ENCODE measurements around the gene KRTAP5-4.

KRTAP5-4 gene

DNA sequence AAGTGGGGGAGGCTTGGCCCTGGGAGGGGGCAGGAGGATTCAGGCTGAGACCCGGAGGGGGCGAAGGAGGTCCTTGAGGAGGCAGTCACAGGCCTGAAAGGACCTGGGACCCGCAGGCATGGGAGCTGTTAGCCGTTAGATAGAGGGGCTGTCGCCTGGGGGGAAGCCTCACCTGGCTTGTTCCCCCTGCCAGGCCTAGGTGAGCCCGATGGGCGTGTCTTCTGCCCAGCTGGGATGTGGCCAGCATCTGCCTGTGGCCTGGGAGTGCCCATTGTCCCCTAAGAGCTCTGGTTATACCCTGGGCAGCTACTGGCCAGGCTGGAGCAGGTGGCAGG lies 48.1 kb downstream of the KRTAP5-4 start:
- H3K18ac ChIP-seq (ENCODE audit: low read depth in 1 of 2, low read length in 2 of 2) = no peak overlapping the region
- no peak overlapping the region for H2BK12ac ChIP-seq (ENCODE audit: low read length in 2 of 2)
- peaks cover 8% of the 10 kb centered on the region for H3K79me1 ChIP-seq (replicated peaks; ENCODE audit: low read length, poor library complexity, severe bottlenecking)
- no peak overlapping the region for H2AFZ ChIP-seq (ENCODE audit: low read depth, low read length)
- peak overlapping the region; percentile 84 for H3K4me2 ChIP-seq (ENCODE audit: low read length, poor library complexity, severe bottlenecking)
- H3K27ac ChIP-seq (ENCODE audit: low read length, poor library complexity, severe bottlenecking) = no peak overlapping the region
- no peak overlapping the region for H2AK5ac ChIP-seq (ENCODE audit: low read length, severe bottlenecking)
- H4K8ac ChIP-seq (ENCODE audit: low read length) = no peak overlapping the region
- H2BK5ac ChIP-seq (ENCODE audit: low read depth, low read length, poor library complexity, severe bottlenecking) = no peak overlapping the region
- WGBS = 3% methylated on average over 7 of the region's 7 CpGs
- H3K4ac ChIP-seq (ENCODE audit: low read depth in 1 of 2, low read length in 2 of 2) = no peak overlapping the region
- H3K27me3 ChIP-seq (ENCODE audit: control insufficient read depth in 1 of 2, insufficient read depth in 1 of 2, low read length in 2 of 2) = peaks cover 26 to 66% of the 10 kb centered on the region in 2 experiments
- no peak overlapping the region for H3K23ac ChIP-seq (ENCODE audit: low read length in 2 of 2)
- no peak for DNase-seq
- no peak overlapping the region for H2BK120ac ChIP-seq (ENCODE audit: low read depth, low read length)
- no peak overlapping the region for H4K91ac ChIP-seq (ENCODE audit: low read length)
- no peak overlapping the region for H3K9ac ChIP-seq (ENCODE audit: low read length)
- H3K4me3 ChIP-seq (ENCODE audit: insufficient read depth in 1 of 2, low read depth in 1 of 2, low read length in 2 of 2) = no peak overlapping the region
- H3K14ac ChIP-seq (ENCODE audit: low read length in 2 of 2) = no peak overlapping the region
- H3K36me3 ChIP-seq (ENCODE audit: control insufficient read depth in 1 of 2, insufficient read depth in 2 of 2, low read depth in 1 of 2, low read length in 2 of 2) = peaks cover 0 to 6% of the 10 kb centered on the region in 2 experiments
- no peak overlapping the region for H2BK15ac ChIP-seq (ENCODE audit: low read depth, poor library complexity, severe bottlenecking)
- peaks cover 34% of the 10 kb centered on the region for H3K4me1 ChIP-seq (ENCODE audit: control insufficient read depth, insufficient read depth, low read depth, low read length)
- H3K9me3 ChIP-seq (ENCODE audit: control insufficient read depth, low read length) = peaks cover 10% of the 10 kb centered on the region

GRCh38 chr11:1573077-1573902 lies 48.6 kb downstream of the KRTAP5-4 start:
- Histone ChIP-seq H3K27me3 (ENCODE audit: control insufficient read depth in 1 of 2, insufficient read depth in 1 of 2, low read length in 2 of 2) (peaks cover 26 to 63% of the 10 kb centered on the region in 2 experiments), H3K79me1 (replicated peaks; ENCODE audit: low read length, poor library complexity, severe bottlenecking) (peaks cover 12% of the 10 kb centered on the region), H3K18ac (ENCODE audit: low read depth in 1 of 2, low read length in 2 of 2) (no peak overlapping the region), H4K8ac (ENCODE audit: low read length) (no peak overlapping the region), H3K4ac (ENCODE audit: low read depth in 1 of 2, low read length in 2 of 2) (no peak overlapping the region), H3K36me3 (ENCODE audit: control insufficient read depth in 1 of 2, insufficient read depth in 2 of 2, low read depth in 1 of 2, low read length in 2 of 2) (peaks cover 0 to 12% of the 10 kb centered on the region in 2 experiments), H2BK15ac (ENCODE audit: low read depth, poor library complexity, severe bottlenecking) (no peak overlapping the region), H3K4me3 (ENCODE audit: insufficient read depth in 1 of 2, low read depth in 1 of 2, low read length in 2 of 2) (peak overlapping the region in 1 of 2 experiments; percentile 70), H2BK5ac (ENCODE audit: low read depth, low read length, poor library complexity, severe bottlenecking) (no peak overlapping the region), H3K23ac (ENCODE audit: low read length in 2 of 2) (no peak overlapping the region), H2AK5ac (ENCODE audit: low read length, severe bottlenecking) (no peak overlapping the region), H3K27ac (ENCODE audit: low read length, poor library complexity, severe bottlenecking) (no peak overlapping the region), H2AFZ (ENCODE audit: low read depth, low read length) (no peak overlapping the region), H3K4me1 (ENCODE audit: control insufficient read depth, insufficient read depth, low read depth, low read length) (peaks cover 38% of the 10 kb centered on the region), H4K91ac (ENCODE audit: low read length) (no peak overlapping the region), H3K4me2 (ENCODE audit: low read length, poor library complexity, severe bottlenecking) (peak overlapping the region; percentile 90), H2BK120ac (ENCODE audit: low read depth, low read length) (no peak overlapping the region), H3K9me3 (ENCODE audit: control insufficient read depth, low read length) (peaks cover 4% of the 10 kb centered on the region), H3K14ac (ENCODE audit: low read length in 2 of 2) (no peak overlapping the region), H2BK12ac (ENCODE audit: low read length in 2 of 2) (no peak overlapping the region), H3K9ac (ENCODE audit: low read length) (no peak overlapping the region)
- no peak for DNase-seq
- WGBS = 15% methylated on average over 35 of the region's 37 CpGs

- Histone ChIP-seq H2BK120ac (ENCODE audit: low read depth, low read length) (peak within 1 kb of the TSS; percentile 43), H2AK5ac (ENCODE audit: low read length, severe bottlenecking) (no peak within 1 kb of the TSS), H3K27me3 (ENCODE audit: control insufficient read depth in 1 of 2, insufficient read depth in 1 of 2, low read length in 2 of 2) (peaks cover 26 to 65% of the 10 kb centered on the region in 2 experiments), H4K91ac (ENCODE audit: low read length) (peak within 1 kb of the TSS; percentile 47), H2AFZ (ENCODE audit: low read depth, low read length) (no peak within 1 kb of the TSS), H3K18ac (ENCODE audit: low read depth in 1 of 2, low read length in 2 of 2) (peak within 1 kb of the TSS; percentile 24 to 41), H3K79me1 (replicated peaks; ENCODE audit: low read length, poor library complexity, severe bottlenecking) (peaks cover 12% of the 10 kb centered on the region), H3K4me2 (ENCODE audit: low read length, poor library complexity, severe bottlenecking) (peak within 1 kb of the TSS; percentile 90), H2BK5ac (ENCODE audit: low read depth, low read length, poor library complexity, severe bottlenecking) (no peak within 1 kb of the TSS), H3K27ac (ENCODE audit: low read length, poor library complexity, severe bottlenecking) (no peak within 1 kb of the TSS), H3K4me3 (ENCODE audit: insufficient read depth in 1 of 2, low read depth in 1 of 2, low read length in 2 of 2) (peak within 1 kb of the TSS in 1 of 2 experiments; percentile 70), H3K14ac (ENCODE audit: low read length in 2 of 2) (no peak within 1 kb of the TSS), H4K8ac (ENCODE audit: low read length) (peak within 1 kb of the TSS; percentile 45), H3K9ac (ENCODE audit: low read length) (no peak within 1 kb of the TSS), H3K36me3 (ENCODE audit: control insufficient read depth in 1 of 2, insufficient read depth in 2 of 2, low read depth in 1 of 2, low read length in 2 of 2) (peaks cover 0 to 14% of the 10 kb centered on the region in 2 experiments), H2BK12ac (ENCODE audit: low read length in 2 of 2) (no peak within 1 kb of the TSS), H3K23ac (ENCODE audit: low read length in 2 of 2) (no peak within 1 kb of the TSS), H3K4ac (ENCODE audit: low read depth in 1 of 2, low read length in 2 of 2) (no peak within 1 kb of the TSS), H3K9me3 (ENCODE audit: control insufficient read depth, low read length) (no peaks in the 10 kb centered on the region), H3K4me1 (ENCODE audit: control insufficient read depth, insufficient read depth, low read depth, low read length) (peaks cover 41% of the 10 kb centered on the region), H2BK15ac (ENCODE audit: low read depth, poor library complexity, severe bottlenecking) (no peak within 1 kb of the TSS)
- peak; percentile 89 for DNase-seq
- WGBS = 1% methylated on average over 92 of the region's 124 CpGs
Measured at GRCh38 chr11:1572197-1573076, 49.5 kb downstream of the KRTAP5-4 start, which contains the start of gene DUSP8. DUSP8 (minus strand) TSS chr11:1572271; CDS start chr11:1565826, 6,445 bp downstream.

DNA sequence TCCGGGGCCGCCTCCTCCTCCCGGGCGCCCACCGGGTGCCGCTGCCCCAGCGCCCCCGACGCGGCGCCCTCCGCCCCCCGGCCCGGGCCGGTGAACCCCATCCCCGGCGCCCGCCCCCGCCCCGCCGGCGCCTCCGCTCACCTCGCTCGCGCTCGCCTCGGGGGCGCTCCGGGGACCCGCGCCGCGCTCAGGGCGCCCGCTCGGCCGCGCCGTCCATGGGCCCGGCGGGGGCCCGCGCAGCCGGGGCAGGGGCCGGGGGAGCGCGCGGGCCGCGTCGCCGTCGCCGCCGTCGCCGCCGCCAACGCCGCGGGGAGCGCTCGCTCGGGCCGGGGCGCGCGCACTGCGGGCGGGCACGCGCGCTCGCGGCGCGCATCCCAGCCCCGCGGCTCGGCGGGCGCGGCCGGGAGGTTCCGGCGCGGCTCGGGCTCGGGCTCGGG lies 50.2 kb downstream of the KRTAP5-4 start:
- no peak overlapping the region for H3K4ac ChIP-seq (ENCODE audit: low read depth in 1 of 2, low read length in 2 of 2)
- H3K4me1 ChIP-seq (ENCODE audit: control insufficient read depth, insufficient read depth, low read depth, low read length) = peaks cover 41% of the 10 kb centered on the region
- no peak overlapping the region for H3K18ac ChIP-seq (ENCODE audit: low read depth in 1 of 2, low read length in 2 of 2)
- H3K4me3 ChIP-seq (ENCODE audit: insufficient read depth in 1 of 2, low read depth in 1 of 2, low read length in 2 of 2) = peak overlapping the region in 1 of 2 experiments; percentile 70
- no peak overlapping the region for H2AFZ ChIP-seq (ENCODE audit: low read depth, low read length)
- no peak overlapping the region for H2BK12ac ChIP-seq (ENCODE audit: low read length in 2 of 2)
- no peak overlapping the region for H2BK15ac ChIP-seq (ENCODE audit: low read depth, poor library complexity, severe bottlenecking)
- no peak for DNase-seq
- H3K23ac ChIP-seq (ENCODE audit: low read length in 2 of 2) = no peak overlapping the region
- H3K9me3 ChIP-seq (ENCODE audit: control insufficient read depth, low read length) = no peaks in the 10 kb centered on the region
- peak overlapping the region; percentile 43 for H2BK120ac ChIP-seq (ENCODE audit: low read depth, low read length)
- no peak overlapping the region for H4K8ac ChIP-seq (ENCODE audit: low read length)
- H4K91ac ChIP-seq (ENCODE audit: low read length) = no peak overlapping the region
- H3K27me3 ChIP-seq (ENCODE audit: control insufficient read depth in 1 of 2, insufficient read depth in 1 of 2, low read length in 2 of 2) = peaks cover 26 to 69% of the 10 kb centered on the region in 2 experiments
- H3K27ac ChIP-seq (ENCODE audit: low read length, poor library complexity, severe bottlenecking) = no peak overlapping the region
- H3K79me1 ChIP-seq (replicated peaks; ENCODE audit: low read length, poor library complexity, severe bottlenecking) = peaks cover 14% of the 10 kb centered on the region
- peaks cover 0 to 19% of the 10 kb centered on the region in 2 experiments for H3K36me3 ChIP-seq (ENCODE audit: control insufficient read depth in 1 of 2, insufficient read depth in 2 of 2, low read depth in 1 of 2, low read length in 2 of 2)
- WGBS = 1% methylated on average over 29 of the region's 91 CpGs
- no peak overlapping the region for H2AK5ac ChIP-seq (ENCODE audit: low read length, severe bottlenecking)
- no peak overlapping the region for H3K14ac ChIP-seq (ENCODE audit: low read length in 2 of 2)
- H3K9ac ChIP-seq (ENCODE audit: low read length) = no peak overlapping the region
- peak overlapping the region; percentile 82 for H3K4me2 ChIP-seq (ENCODE audit: low read length, poor library complexity, severe bottlenecking)
- H2BK5ac ChIP-seq (ENCODE audit: low read depth, low read length, poor library complexity, severe bottlenecking) = no peak overlapping the region

Data from mesenchymal stem cell (in vitro differentiated cells and primary cell).